NCI-H1105 (cell line): ENCODE measurements around the gene KIAA1755.

Experiments
- DNase-seq: peaks from one replicate; lab custom pipeline; 2025; lab: John Stamatoyannopoulos, UW

KIAA1755 gene

DNA sequence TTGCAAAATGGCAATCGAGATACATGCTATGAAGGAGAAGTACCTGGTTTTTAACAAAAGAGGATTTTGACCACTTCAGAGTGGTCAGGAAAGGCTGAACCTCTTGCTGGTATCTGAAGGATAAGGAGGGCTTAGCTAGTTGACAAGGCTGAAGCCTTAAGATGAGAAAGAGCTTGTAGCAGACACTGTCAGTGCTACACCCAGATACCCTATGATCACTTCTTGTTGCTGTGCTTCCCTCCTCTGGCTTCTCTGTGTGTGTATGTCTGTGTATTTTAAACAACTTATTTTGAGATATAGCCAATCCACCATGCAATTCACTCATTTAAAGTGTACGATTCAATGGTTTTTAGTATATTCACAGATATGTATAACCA, 56.6 kb downstream of the KIAA1755 start:
- DNase-seq = no peak

DNA sequence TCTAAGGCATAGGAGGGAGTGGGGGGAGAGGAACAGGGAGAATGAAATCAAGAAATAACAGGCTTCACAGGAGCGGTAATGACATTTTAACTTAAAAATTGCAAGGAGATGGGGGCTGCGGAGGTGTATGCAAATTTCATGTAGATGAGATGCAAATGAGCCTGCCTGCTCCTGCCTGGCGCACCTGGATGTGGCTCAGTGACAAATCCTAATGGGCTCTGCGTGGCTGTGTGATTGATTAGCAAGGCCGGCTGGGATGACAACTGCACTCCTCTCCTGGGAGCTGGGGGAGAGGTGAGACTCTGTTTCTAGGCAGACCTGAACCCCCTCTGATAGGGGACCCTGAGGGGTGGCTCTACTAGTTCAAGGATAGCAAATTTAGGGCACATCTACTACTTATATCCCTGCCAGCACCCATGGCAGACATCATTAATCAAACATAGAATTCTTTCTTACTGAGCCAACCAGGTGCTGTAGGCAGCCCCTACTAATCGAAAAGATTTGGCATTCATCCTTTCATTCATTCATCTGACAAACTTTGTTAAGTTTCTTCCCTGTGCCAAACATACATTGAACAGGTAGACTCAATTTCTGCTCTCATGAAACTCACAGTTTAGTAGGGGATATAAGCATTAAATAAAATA, 57.1 kb downstream of the KIAA1755 start:
- no peak for DNase-seq

GRCh38 chr20:38202982-38203293, 57.6 kb downstream of the KIAA1755 start:
- no peak for DNase-seq

GRCh38 chr20:38202153-38202981, 58.2 kb downstream of the KIAA1755 start:
- no peak for DNase-seq

DNA sequence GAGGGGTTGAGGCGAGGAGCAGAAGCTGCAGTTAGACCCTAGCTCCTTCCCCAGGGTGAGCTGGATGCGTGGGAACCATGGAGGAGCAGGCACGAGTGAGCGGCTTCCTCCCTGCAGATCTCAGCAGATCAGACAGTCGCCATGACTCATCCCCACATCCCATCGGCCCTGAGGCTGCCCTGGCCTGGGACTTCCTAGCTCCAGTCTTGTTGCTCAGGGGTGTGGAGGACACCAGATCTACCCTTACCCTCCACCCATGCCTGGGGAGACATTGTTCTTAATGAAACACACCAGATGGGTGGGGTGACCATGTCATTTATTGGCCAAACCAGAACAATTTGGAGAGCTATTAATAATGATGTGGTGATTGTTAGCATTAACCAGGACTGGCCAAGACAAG, 59.2 kb downstream of the KIAA1755 start:
- DNase-seq = no peak

DNA sequence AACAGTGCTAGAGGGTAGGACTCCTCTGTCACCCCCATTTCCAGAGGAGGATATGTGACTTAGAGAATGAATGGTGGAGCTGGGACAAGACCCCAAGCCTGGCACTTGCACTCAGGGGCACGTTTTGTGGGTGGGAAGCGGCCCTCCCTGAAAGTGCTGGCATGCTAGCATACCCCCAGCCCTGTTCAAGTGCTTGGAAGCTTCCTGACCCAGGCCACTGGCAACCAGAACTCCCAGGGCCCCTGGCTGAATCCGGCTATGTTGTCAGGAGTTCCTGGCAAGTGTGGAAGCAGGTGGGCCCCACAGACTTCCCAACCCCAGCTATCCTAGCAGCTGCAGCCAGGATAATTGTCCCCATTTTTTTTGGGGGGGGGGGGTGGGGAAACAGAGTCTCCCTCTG, 59.9 kb downstream of the KIAA1755 start:
- no peak for DNase-seq

DNA sequence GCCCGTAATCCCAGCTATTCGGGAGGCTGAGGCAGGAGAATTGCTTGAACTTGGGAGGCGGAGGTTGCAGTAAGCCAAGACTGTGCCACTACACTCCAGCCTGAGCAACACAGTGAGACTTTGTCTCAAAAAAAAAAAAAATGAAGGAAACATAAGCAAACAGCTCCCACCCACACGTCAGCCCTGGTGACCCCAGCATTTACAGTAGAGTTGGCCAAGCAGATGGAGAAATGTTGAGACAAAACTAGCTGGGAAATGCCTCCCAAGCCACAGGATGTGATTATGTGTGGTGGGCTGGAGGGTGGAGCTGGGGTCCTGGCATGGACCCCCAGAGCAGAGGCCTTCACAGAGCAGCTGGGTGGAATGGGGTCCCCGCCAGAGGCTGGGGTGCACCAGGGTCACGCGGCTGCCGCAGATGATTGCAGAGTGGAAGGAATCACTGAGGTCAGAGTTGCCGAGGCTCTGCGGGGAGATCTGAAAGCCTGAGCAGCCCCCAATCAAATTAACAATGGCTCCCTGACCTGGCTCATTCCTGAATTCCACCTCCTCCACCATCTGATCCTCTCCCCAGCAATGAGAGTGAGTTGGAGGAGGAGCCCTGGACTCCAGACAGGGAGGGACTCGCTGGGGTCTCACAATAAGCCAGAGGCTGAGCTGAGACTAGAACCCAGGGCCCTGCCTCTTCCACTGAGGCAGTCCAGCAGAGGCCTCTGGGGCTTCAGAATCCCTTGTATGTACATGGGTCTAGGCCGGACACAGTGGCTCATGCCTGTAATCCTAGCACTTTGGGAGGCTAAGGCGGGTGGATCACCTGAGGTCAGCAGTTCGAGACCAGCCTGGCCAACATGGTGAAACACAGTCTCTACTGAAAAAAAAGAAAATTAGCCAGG, 60.8 kb downstream of the KIAA1755 start:
- no peak for DNase-seq

GRCh38 chr20:38198238-38198861, 62.2 kb downstream of the KIAA1755 start:
- no peak for DNase-seq

DNA sequence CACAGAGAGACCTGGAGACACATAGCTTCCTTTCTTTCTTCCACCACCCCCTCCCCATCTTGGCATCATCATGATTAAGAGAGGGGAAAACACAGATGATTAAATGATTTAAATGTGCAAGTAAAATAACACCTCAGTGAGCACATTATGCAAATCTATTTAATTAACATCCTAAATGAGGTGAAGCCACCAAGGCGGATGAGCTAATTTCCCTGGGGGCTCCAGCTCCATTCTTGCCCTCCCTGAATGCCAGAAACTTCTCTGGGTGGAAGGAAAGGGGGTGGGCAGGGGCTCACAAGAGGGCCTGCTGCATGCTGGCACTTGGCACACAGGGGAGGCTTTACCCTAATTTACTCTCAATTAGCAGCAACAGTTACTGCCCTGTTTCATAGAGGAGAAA, 62.9 kb downstream of the KIAA1755 start:
- DNase-seq = no peak

DNA sequence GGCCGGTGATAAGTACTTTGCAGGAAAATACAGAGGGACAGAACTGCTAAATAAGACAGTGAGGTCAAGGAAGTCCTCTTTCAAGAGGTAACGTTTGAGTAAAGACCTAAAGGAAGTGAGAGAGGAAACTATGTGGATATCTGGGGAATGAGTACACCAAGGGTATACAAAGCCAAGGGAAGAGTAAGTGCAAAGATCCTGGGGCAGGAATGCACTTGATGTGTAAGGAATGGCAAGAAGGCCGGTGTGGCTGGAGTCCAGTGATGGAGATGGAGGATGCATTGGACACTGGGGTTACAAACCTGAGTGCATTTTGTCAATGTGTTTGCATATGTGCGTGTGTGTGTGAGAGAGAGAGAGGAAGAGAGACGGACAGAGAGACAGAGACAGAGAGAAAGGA, 63.3 kb downstream of the KIAA1755 start:
- no peak for DNase-seq

GRCh38 chr20:38196592-38196991, 63.9 kb downstream of the KIAA1755 start:
- DNase-seq = no peak

DNA sequence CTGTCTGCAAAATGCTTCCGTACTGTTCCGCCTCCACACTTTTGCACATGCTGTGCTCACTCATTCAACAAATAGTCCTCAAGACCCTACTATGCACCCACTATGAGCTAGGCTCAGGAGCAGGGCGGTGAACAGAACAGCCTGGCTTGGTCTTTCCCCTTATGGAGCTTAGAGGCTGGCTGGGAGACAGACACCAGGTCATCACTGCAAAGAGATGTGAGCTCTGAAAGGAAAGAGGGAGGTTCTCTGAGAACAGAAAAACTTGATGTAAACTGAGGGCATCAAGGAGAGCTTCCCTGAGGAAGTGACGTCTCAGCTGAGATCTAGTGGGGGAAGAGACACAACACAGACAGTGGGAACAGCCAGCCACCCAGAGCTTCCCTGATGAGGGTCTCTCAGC, 64.5 kb downstream of the KIAA1755 start:
- DNase-seq = no peak

- no peak for DNase-seq
These were observed 65.0 kb downstream of the KIAA1755 start for GRCh38 chr20:38195521-38195920.

GRCh38 chr20:38194971-38195504, 65.5 kb downstream of the KIAA1755 start:
- DNase-seq = no peak

GRCh38 chr20:38193586-38194105, 66.9 kb downstream of the KIAA1755 start:
- no peak for DNase-seq

DNA sequence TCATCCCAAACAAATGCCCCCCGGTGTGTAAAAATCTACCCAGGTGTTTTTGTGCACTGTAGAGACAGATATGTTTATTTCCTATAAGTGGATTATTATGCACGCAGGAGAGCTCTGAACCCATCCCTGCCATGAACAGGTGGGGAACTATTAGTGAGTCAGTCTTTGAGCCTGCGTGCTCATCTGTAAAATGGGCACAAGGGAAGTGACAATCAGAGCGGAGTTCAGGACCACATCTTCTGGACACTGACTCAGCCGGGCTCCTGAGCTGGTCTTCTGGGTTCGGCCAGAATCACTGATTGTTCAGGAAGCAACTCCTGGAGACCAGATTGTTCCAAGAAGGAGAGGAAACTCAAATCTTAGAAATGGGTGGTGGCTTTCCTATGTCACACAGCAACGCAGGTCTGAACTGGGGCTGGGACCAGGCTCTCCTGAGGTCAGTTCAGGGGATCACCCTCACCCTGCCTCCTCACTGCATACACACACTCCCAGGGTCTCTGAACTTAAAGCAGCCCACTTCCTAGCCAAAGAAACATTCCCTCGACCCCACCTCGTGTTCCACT, 68.1 kb downstream of the KIAA1755 start:
- no peak for DNase-seq

DNA sequence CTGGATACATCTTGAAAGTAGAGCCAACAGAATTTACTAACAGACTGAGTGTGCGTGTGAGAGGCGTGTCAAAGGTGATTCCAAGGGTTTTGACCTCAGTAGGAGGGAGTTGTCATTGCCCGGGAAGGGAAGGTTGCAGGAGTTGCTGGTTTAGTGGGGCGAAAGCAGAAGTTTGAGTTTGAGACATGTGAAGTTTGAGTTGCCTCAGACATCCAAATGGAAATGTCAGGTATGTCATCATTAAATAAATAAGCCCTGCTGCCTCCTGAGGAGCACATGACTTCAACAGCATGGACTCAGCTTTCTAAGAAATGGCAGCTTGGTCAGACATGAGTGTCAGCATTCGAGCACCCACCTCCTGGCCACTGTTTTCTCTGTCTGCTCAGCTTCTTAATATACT, 68.9 kb downstream of the KIAA1755 start:
- no peak for DNase-seq

DNA sequence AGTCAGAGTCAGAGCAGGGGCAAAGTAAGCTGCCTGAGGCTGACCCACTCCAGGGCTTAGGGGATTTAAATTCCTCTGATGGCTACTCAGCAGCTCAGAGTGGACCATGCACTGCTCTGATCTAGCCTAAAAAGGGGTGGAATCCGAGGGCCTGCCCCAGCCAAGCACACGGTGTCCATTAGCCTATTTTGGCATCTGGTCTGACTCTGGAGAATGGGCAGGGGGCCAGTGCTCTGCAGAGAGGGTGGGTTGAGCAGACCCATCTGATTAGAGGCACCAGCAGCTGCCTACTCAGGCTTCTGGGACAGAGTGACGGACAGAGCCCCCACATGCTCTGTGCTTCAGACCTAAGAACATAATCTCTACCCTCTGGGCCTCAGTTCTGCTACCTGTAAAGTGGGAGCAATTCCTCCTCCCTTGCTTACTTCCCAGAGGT, 69.6 kb downstream of the KIAA1755 start:
- DNase-seq = no peak

DNA sequence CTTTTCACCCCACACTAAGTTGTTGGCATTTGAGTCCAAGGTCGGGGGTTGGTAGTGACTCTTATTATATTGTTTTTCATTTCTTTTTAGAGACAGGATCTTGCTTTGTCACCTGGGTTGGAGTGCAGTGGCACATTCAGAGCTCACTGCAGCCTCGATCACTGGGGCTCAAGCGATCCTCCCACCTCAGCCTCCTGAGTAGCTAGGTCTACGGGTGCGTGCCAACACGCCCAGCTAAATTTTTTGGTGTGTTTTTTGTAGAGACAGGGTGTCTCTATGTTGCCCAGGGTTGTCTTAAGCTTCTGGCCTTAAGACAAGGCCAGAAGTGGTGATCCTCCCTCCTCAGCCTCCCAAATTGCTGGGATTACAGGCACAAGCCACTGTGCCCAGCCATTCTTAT, 70.4 kb downstream of the KIAA1755 start:
- no peak for DNase-seq

DNA sequence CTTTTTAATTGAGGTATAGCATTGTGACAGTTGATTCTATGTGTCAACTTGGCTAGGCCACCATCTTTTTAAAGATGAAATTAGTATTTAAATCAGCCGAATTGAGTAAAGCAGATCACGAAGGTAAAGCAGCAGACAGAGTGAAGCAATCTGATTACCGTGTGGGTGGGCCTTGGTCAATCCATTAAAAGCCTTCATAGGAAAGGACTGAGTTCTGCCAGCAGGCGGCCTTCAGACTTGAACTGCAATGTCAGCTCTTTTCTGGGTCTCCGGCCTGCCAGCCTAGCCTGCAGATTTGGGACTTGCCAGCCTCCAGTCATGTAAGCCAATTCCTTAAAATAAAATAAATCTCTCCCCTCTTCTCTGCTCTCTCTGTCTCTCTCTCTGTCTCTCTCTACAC, 73.0 kb downstream of the KIAA1755 start:
- no peak for DNase-seq

DNA sequence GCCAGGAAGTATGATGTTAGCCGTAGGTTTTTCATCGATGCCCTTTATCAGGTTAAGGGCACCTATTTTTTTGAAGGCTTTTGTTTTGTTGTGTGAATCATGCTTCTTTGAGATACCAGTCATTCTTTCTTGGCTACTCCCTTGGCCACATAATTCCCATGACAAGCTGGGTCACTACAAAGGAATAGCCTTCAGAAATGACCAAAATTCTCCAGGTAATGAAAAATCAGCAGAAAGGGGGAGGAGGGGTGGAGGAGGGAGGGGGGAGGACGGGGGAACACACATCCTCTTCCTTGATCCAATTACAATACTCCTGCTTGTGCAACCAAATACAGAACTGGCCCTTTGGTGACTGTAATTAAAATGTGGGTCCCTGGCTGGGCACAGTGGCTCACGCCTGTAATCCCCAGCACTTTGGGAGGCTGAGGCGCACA, 73.7 kb downstream of the KIAA1755 start:
- DNase-seq = no peak
